ENCODE measurements around the gene IFNAR2.

GRCh38 chr21:33212159-33212851 is 17.4 kb upstream of the IFNAR2 start:
- TF ChIP-seq CTCF (IDR thresholded peaks at IDR 0.05; ENCODE audit: poor library complexity, severe bottlenecking), result no peak
- no peak for TF ChIP-seq REST (IDR thresholded peaks at IDR 0.05; ENCODE audit: borderline replicate concordance)
- TF ChIP-seq EZH2 (IDR thresholded peaks at IDR 0.05; ENCODE audit: borderline replicate concordance, insufficient read depth, low read length, poor library complexity, severe bottlenecking), result no peak
- no peak for TF ChIP-seq POLR2AphosphoS5 (IDR thresholded peaks at IDR 0.05)
- no peak for TF ChIP-seq MXI1 (conservative IDR thresholded peaks at IDR 0.05; ENCODE audit: poor library complexity, severe bottlenecking)
- no peak for TF ChIP-seq TAF1 (IDR thresholded peaks at IDR 0.05; ENCODE audit: low read depth)
- TF ChIP-seq RAD21 (conservative IDR thresholded peaks at IDR 0.05), result no peak
- TF ChIP-seq EP300 (conservative IDR thresholded peaks at IDR 0.05; ENCODE audit: poor library complexity, severe bottlenecking), result no peak

Data from neural cell (in vitro differentiated cells).